ENCODE data around the gene RNF144B. TPM values are rescaled to one million over a fixed set of nuclear protein-coding genes. Genes with fewer than 3 reads are reported as not detected.

RNF144B gene
- total and polyA plus RNA-seq, 2 donors = 5.6 to 13.2 TPM

- no peak for DNase-seq (ENCODE audit: extremely low spot score)
- Histone ChIP-seq H3K36me3 (ENCODE audit: insufficient read depth) (no peaks in the 10 kb centered on the region), H3K4me1 (ENCODE audit: insufficient read depth) (no peaks in the 10 kb centered on the region), H3K27ac (ENCODE audit: low read depth) (no peak overlapping the region), H3K4me3 (ENCODE audit: low read depth, low read length) (no peak overlapping the region)
- WGBS = 80% methylated on average over 2 of the region's 2 CpGs
Observed at GRCh38 chr6:18513253-18513798, 126.2 kb downstream of the RNF144B start.

- H3K27ac ChIP-seq (ENCODE audit: low read depth) = no peak overlapping the region
- DNase-seq (ENCODE audit: extremely low spot score) = no peak
- 89% methylated on average over 7 of the region's 7 CpGs for WGBS
- H3K4me3 ChIP-seq (ENCODE audit: low read depth, low read length) = no peak overlapping the region
- H3K4me1 ChIP-seq (ENCODE audit: insufficient read depth) = no peaks in the 10 kb centered on the region
- H3K36me3 ChIP-seq (ENCODE audit: insufficient read depth) = no peaks in the 10 kb centered on the region
Observed at GRCh38 chr6:18514180-18514579, 127.0 kb downstream of the RNF144B start.

- 73% methylated on average over 1 of the region's 1 CpG for WGBS
- H3K36me3 ChIP-seq (ENCODE audit: insufficient read depth) = no peaks in the 10 kb centered on the region
- no peak overlapping the region for H3K4me3 ChIP-seq (ENCODE audit: low read depth, low read length)
- no peaks in the 10 kb centered on the region for H3K4me1 ChIP-seq (ENCODE audit: insufficient read depth)
- H3K27ac ChIP-seq (ENCODE audit: low read depth) = no peak overlapping the region
- no peak for DNase-seq (ENCODE audit: extremely low spot score)
Observed at GRCh38 chr6:18515767-18516166, 128.6 kb downstream of the RNF144B start.

Other genes with a start within 250 kb of the RNF144B start
- gene TPMT, start 232.3 kb upstream of the RNF144B start, total RNA-seq = 12.3 TPM
- gene TPMT, start 232.3 kb upstream of the RNF144B start, polyA plus RNA-seq = 8.9 TPM
- gene KDM1B, start 231.9 kb upstream of the RNF144B start, total RNA-seq = 23.1 TPM
- 12.3 TPM for gene KDM1B, start 231.9 kb upstream of the RNF144B start, polyA plus RNA-seq
- gene DEK, start 122.8 kb upstream of the RNF144B start, total RNA-seq = 205 TPM
- gene DEK, start 122.8 kb upstream of the RNF144B start, polyA plus RNA-seq = 82.0 TPM